Panc1 (cell line): ENCODE data around the gene RNU1-2. TPM values are rescaled to one million over a fixed set of nuclear protein-coding genes. Genes with fewer than 3 reads are reported as not detected.
A peak's percentile ranks its signal among the peaks of the same experiment; 100 is the strongest.
"Not testable (repeated sequence)": the region's sequence is repeated elsewhere in the genome, so short reads cannot be mapped to it uniquely, and the experiment has no call there.

Experiments used
- ATAC-seq: fragments of 200-7000 bp; cut with Tn5 transposase; 2 replicates; pipeline ENCODE4 v1.9.1; 2020; ENCODE audit warnings: mild to moderate bottlenecking, moderate library complexity
- BruUV-seq: library from RNA; stranded (reverse); fragments of 400-500 nt; replicated peaks from 2 replicates; lab custom pipeline; 2021; lab: Mats Ljungman, UMichigan
- CTCF ChIA-PET: fragments of 300-600 bp; sonication (Branson Sonifier 250); formaldehyde crosslinking; loops from one replicate; lab custom pipeline; 2022; ENCODE audit warnings: antibody characterized with exemption; lab: Charles Lee
- POLR2A ChIA-PET: fragments of 300-600 bp; sonication (Branson Sonifier 250); formaldehyde crosslinking; loops from one replicate; lab custom pipeline; 2022; ENCODE audit warnings: antibody characterized with exemption; lab: Charles Lee
- DNase-seq: peaks from one replicate; pipeline ENCODE4 v3.0.0-alpha.2; 2010; ENCODE audit warnings: low read depth, low spot score
- H3K27ac ChIP-seq: 2 replicates; pipeline ENCODE4 v1.5.1; 2011; ENCODE audit warnings: mild to moderate bottlenecking, low read length, inconsistent platforms
- H3K27me3 ChIP-seq: fragments of 200-500 bp; sonication (Bioruptor generic); 2 replicates; pipeline ENCODE4 v1.6.0; 2014; ENCODE audit warnings: low read length, inconsistent platforms; ENCODE audit not compliant: control insufficient read depth, insufficient read depth
- H3K36me3 ChIP-seq: fragments of 200-500 bp; sonication (Bioruptor generic); 2 replicates; pipeline ENCODE4 v1.5.1; 2014; ENCODE audit warnings: inconsistent platforms, mild to moderate bottlenecking, low read length, moderate library complexity; ENCODE audit not compliant: control insufficient read depth, insufficient read depth
- H3K4me1 ChIP-seq: 2 replicates; pipeline ENCODE4 v1.5.1; 2011; ENCODE audit warnings: inconsistent platforms, mild to moderate bottlenecking, low read length, moderate library complexity; ENCODE audit not compliant: control insufficient read depth, insufficient read depth
- H3K4me3 ChIP-seq, 2 experiments: 2 replicates each; pipeline ENCODE4 v1.5.1; 2011 to 2012; ENCODE audit warnings: low read depth in 2 of 2, low read length in 2 of 2, mild to moderate bottlenecking in 2 of 2, inconsistent platforms in 1 of 2, moderate library complexity in 1 of 2
- H3K9me3 ChIP-seq: fragments of 200-500 bp; sonication (Bioruptor generic); 2 replicates; pipeline ENCODE4 v1.5.1; 2014; ENCODE audit warnings: low read depth, mild to moderate bottlenecking, inconsistent platforms, low read length, moderate library complexity; ENCODE audit not compliant: control insufficient read depth, insufficient read depth
- in situ Hi-C: cut with HindIII; loops from 2 replicates; pipeline ENCODE4 v1.10.0; 2016; ENCODE audit warnings: low sequenced_read_pairs, low pct_unique_long_range_greater_than_20kb
- intact Hi-C: fragments of 100-400 bp; cut with micrococcal nuclease; formaldehyde crosslinking; loops from one replicate; pipeline ENCODE4 v1.10.0; 2022; ENCODE audit not compliant: unreplicated experiment
- total RNA-seq: library from RNA; stranded (reverse); gene quantifications from one replicate; pipeline ENCODE4 v1.2.1, GENCODE V29; 2021; ENCODE audit not compliant: unreplicated experiment

RNU1-2 gene
- total RNA-seq, 1 experiment from 2014 or later: 1,290 TPM

GRCh38 chr1:16891057-16891456 is 4.7 kb upstream of the RNU1-2 start:
- POLR2A ChIA-PET, H3K27ac ChIP-seq, H3K4me1 ChIP-seq, in situ Hi-C loops, DNase-seq, intact Hi-C loops, CTCF ChIA-PET, H3K27me3 ChIP-seq, BruUV-seq, H3K36me3 ChIP-seq, H3K4me3 ChIP-seq, H3K9me3 ChIP-seq, ATAC-seq: not testable (repeated sequence)

- H3K27me3 ChIP-seq, intact Hi-C loops, H3K27ac ChIP-seq, H3K4me3 ChIP-seq, in situ Hi-C loops, H3K9me3 ChIP-seq, H3K36me3 ChIP-seq, H3K4me1 ChIP-seq, ATAC-seq, DNase-seq, CTCF ChIA-PET, BruUV-seq: not testable (repeated sequence)
- POLR2A ChIA-PET: interaction anchor here (0.7 kb wide), 1 partner anchor 12 kb away, joined by 3 read pairs; no protein-coding TSS in a partner anchor
Measured at GRCh38 chr1:16892978-16893525, 2.7 kb upstream of the RNU1-2 start.

- POLR2A ChIA-PET, H3K4me1 ChIP-seq, H3K4me3 ChIP-seq, in situ Hi-C loops, ATAC-seq, H3K36me3 ChIP-seq, CTCF ChIA-PET, DNase-seq, intact Hi-C loops, H3K27me3 ChIP-seq, H3K9me3 ChIP-seq, H3K27ac ChIP-seq, BruUV-seq: not testable (repeated sequence)
Measured at GRCh38 chr1:16893796-16894195, 2.0 kb upstream of the RNU1-2 start.

GRCh38 chr1:16894338-16894737 is 1.4 kb upstream of the RNU1-2 start:
- DNase-seq, H3K9me3 ChIP-seq, H3K36me3 ChIP-seq, POLR2A ChIA-PET, CTCF ChIA-PET, H3K27ac ChIP-seq, H3K4me3 ChIP-seq, H3K27me3 ChIP-seq, H3K4me1 ChIP-seq, intact Hi-C loops, BruUV-seq, in situ Hi-C loops, ATAC-seq: not testable (repeated sequence)

GRCh38 chr1:16895233-16895597 is 565 bp upstream of the RNU1-2 start:
- H3K36me3 ChIP-seq, intact Hi-C loops, POLR2A ChIA-PET, CTCF ChIA-PET, H3K4me1 ChIP-seq, H3K9me3 ChIP-seq, DNase-seq, ATAC-seq, in situ Hi-C loops, BruUV-seq, H3K27me3 ChIP-seq: not testable (repeated sequence)
- H3K4me3 ChIP-seq: peak overlapping the region; percentile 23 to 26
- H3K27ac ChIP-seq: peak overlapping the region; percentile 44; the same call in 1 of the 2 replicates
